SK-N-SH treated with all-trans-retinoic acid at 6 μM for 48 hours (cell line): ENCODE data around the gene FOSB.
A peak's percentile ranks its signal among the peaks of the same experiment; 100 is the strongest.

Source experiments
- ARNTL ChIP-seq: fragments of 450-650 bp; formaldehyde crosslinking; IDR thresholded peaks from 2 replicates; pipeline ENCODE4 v1.5.0; 2020; ENCODE audit warnings: low read depth, mild to moderate bottlenecking, moderate library complexity, borderline replicate concordance
- BACH2 ChIP-seq: fragments of 250-450 bp; sonication (Bioruptor Pico); IDR thresholded peaks from 2 replicates; pipeline ENCODE4 v1.9.0; 2021; ENCODE audit warnings: mild to moderate bottlenecking, borderline replicate concordance
- PPARA ChIP-seq: fragments of 250-450 bp; sonication (Bioruptor Pico); IDR thresholded peaks from 2 replicates; pipeline ENCODE4 v1.5.0; 2020; ENCODE audit warnings: mild to moderate bottlenecking, borderline replicate concordance
- RARB ChIP-seq: fragments of 250-450 bp; sonication (Bioruptor Pico); IDR thresholded peaks from 2 replicates; pipeline ENCODE4 v1.8.0; 2021; ENCODE audit warnings: mild to moderate bottlenecking, moderate library complexity
- TCF4 ChIP-seq: fragments of 250-450 bp; sonication (Bioruptor Pico); IDR thresholded peaks from 2 replicates; pipeline ENCODE4 v1.8.0; 2021; ENCODE audit warnings: mild to moderate bottlenecking, moderate library complexity, borderline replicate concordance
- TOX ChIP-seq: fragments of 250-450 bp; sonication (Bioruptor Pico); IDR thresholded peaks from 2 replicates; pipeline ENCODE4 v1.8.0; 2021; ENCODE audit warnings: mild to moderate bottlenecking, moderate library complexity, borderline replicate concordance
- ZNF70 ChIP-seq: fragments of 450-650 bp; formaldehyde crosslinking; IDR thresholded peaks from 2 replicates; pipeline ENCODE4 v1.5.0; 2020; ENCODE audit warnings: mild to moderate bottlenecking, moderate library complexity
- ZNF8 ChIP-seq: fragments of 450-650 bp; formaldehyde crosslinking; IDR thresholded peaks from 2 replicates; pipeline ENCODE4 v1.5.0; 2020; ENCODE audit warnings: mild to moderate bottlenecking, moderate library complexity
- TF ChIP-seq, protein P1 (sequence below): fragments of 250-450 bp; sonication (Bioruptor Pico); IDR thresholded peaks from 2 replicates; pipeline ENCODE4 v1.5.0; 2020; ENCODE audit warnings: mild to moderate bottlenecking, moderate library complexity
- TF ChIP-seq, protein P2 (sequence below): fragments of 250-450 bp; sonication (Bioruptor Pico); IDR thresholded peaks from 2 replicates; pipeline ENCODE4 v1.8.0; 2020; ENCODE audit warnings: mild to moderate bottlenecking, moderate library complexity, borderline replicate concordance

DNA sequence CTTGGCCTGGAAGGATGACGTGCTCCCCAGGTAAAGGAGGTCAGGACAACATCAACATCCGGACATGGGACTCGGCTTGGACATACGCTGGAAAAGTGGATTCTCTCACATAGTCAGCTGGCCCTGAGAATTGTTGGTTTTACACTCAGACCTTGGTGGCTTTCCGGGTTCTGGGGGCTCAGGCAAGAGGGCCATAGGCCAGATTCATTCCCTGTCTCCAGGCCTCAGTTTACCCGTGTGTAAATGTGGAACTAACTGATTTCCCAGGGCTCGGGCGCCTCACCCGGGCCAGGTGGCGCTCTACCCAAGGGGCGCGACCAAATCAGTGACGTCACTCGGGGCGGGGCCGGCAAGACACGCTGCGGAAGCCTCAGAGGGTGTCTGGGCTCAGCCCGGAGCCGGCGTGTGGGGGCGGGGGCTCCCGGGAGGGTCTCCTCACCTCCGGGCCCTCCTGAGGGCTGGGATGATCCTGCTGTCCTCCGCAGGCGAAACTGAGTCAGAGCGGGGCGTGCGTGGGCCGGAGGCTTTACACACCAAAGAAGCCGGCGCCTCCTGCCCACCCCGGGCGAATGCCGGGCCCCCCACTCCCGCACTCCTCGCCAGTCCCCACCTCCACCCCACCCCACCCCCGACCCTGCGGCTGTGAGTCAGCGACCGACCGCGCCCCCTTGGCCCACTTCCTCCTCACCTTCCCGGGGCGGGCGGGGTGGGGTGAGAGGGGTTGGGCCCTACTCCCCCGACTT lies 38.6 kb downstream of the FOSB start:
- TF ChIP-seq ZNF70 (CRISPR knock-in tag) (no peak), TOX (CRISPR knock-in tag) (no peak), BACH2 (CRISPR knock-in tag) (no peak), ZNF8 (CRISPR knock-in tag) (no peak), PPARA (CRISPR knock-in tag) (no peak), TCF4 (CRISPR knock-in tag) (no peak), ARNTL (CRISPR knock-in tag) (no peak), RARB (no peak)
- TF ChIP-seq, protein P1, sequence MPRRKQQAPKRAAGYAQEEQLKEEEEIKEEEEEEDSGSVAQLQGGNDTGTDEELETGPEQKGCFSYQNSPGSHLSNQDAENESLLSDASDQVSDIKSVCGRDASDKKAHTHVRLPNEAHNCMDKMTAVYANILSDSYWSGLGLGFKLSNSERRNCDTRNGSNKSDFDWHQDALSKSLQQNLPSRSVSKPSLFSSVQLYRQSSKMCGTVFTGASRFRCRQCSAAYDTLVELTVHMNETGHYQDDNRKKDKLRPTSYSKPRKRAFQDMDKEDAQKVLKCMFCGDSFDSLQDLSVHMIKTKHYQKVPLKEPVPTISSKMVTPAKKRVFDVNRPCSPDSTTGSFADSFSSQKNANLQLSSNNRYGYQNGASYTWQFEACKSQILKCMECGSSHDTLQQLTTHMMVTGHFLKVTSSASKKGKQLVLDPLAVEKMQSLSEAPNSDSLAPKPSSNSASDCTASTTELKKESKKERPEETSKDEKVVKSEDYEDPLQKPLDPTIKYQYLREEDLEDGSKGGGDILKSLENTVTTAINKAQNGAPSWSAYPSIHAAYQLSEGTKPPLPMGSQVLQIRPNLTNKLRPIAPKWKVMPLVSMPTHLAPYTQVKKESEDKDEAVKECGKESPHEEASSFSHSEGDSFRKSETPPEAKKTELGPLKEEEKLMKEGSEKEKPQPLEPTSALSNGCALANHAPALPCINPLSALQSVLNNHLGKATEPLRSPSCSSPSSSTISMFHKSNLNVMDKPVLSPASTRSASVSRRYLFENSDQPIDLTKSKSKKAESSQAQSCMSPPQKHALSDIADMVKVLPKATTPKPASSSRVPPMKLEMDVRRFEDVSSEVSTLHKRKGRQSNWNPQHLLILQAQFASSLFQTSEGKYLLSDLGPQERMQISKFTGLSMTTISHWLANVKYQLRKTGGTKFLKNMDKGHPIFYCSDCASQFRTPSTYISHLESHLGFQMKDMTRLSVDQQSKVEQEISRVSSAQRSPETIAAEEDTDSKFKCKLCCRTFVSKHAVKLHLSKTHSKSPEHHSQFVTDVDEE (CRISPR knock-in tag), result no peak
- TF ChIP-seq, protein P2, sequence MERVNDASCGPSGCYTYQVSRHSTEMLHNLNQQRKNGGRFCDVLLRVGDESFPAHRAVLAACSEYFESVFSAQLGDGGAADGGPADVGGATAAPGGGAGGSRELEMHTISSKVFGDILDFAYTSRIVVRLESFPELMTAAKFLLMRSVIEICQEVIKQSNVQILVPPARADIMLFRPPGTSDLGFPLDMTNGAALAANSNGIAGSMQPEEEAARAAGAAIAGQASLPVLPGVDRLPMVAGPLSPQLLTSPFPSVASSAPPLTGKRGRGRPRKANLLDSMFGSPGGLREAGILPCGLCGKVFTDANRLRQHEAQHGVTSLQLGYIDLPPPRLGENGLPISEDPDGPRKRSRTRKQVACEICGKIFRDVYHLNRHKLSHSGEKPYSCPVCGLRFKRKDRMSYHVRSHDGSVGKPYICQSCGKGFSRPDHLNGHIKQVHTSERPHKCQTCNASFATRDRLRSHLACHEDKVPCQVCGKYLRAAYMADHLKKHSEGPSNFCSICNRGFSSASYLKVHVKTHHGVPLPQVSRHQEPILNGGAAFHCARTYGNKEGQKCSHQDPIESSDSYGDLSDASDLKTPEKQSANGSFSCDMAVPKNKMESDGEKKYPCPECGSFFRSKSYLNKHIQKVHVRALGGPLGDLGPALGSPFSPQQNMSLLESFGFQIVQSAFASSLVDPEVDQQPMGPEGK (CRISPR knock-in tag), result peak; percentile 67; the same call in 1 of the 2 replicates
